GM23248 (cell line): ENCODE results near the gene ANKRD22. TPM values are rescaled to one million over a fixed set of nuclear protein-coding genes. Genes with fewer than 3 reads are reported as not detected.
A peak's percentile ranks its signal among the peaks of the same experiment; 100 is the strongest.

Experiments
- DNase-seq: peaks from one replicate; pipeline ENCODE4 v3.0.0-alpha.2; 2015
- H2AFZ ChIP-seq: fragments of 200-600 bp; sonication (generic); 2 replicates; pipeline ENCODE4 v1.6.1; 2016; ENCODE audit warnings: antibody characterized with exemption
- H3F3A ChIP-seq: fragments of 200-600 bp; sonication (generic); 2 replicates; pipeline ENCODE4 v1.6.1; 2016; ENCODE audit warnings: mild to moderate bottlenecking, antibody characterized with exemption, mixed run types; ENCODE audit not compliant: insufficient read depth
- H3K27ac ChIP-seq: fragments of 200-600 bp; sonication (generic); 2 replicates; pipeline ENCODE4 v1.5.1; 2016; ENCODE audit warnings: mild to moderate bottlenecking
- H3K27me3 ChIP-seq: fragments of 200-600 bp; sonication (generic); replicated peaks from 2 replicates; pipeline ENCODE4 v1.6.1; 2016; ENCODE audit warnings: mild to moderate bottlenecking; ENCODE audit not compliant: insufficient read depth
- H3K36me3 ChIP-seq: fragments of 200-600 bp; sonication (generic); 2 replicates; pipeline ENCODE4 v1.6.1; 2016; ENCODE audit warnings: low read depth, mild to moderate bottlenecking
- H3K4me1 ChIP-seq: fragments of 200-600 bp; sonication (generic); 2 replicates; pipeline ENCODE4 v1.6.1; 2016; ENCODE audit warnings: mild to moderate bottlenecking; ENCODE audit not compliant: insufficient read depth
- H3K4me2 ChIP-seq: fragments of 200-600 bp; sonication (generic); one replicate; pipeline ENCODE4 v1.6.1; 2016; ENCODE audit warnings: mild to moderate bottlenecking; ENCODE audit not compliant: unreplicated experiment
- H3K4me3 ChIP-seq: fragments of 200-600 bp; sonication (generic); 2 replicates; pipeline ENCODE4 v1.5.1; 2016; ENCODE audit warnings: mild to moderate bottlenecking
- H3K79me2 ChIP-seq: fragments of 200-600 bp; sonication (generic); 2 replicates; pipeline ENCODE4 v1.6.1; 2016; ENCODE audit warnings: mild to moderate bottlenecking; ENCODE audit not compliant: insufficient read depth
- H3K9ac ChIP-seq: fragments of 200-600 bp; sonication (generic); 2 replicates; pipeline ENCODE4 v1.6.1; 2016; ENCODE audit warnings: mild to moderate bottlenecking
- H3K9me2 ChIP-seq: fragments of 200-600 bp; sonication (generic); 2 replicates; pipeline ENCODE4 v1.6.1; 2016; ENCODE audit warnings: mixed run types, mild to moderate bottlenecking, moderate library complexity; ENCODE audit not compliant: insufficient read depth
- H3K9me3 ChIP-seq: fragments of 200-600 bp; sonication (generic); one replicate; pipeline ENCODE4 v1.6.1; 2017; ENCODE audit warnings: low read depth
- H4K20me1 ChIP-seq: fragments of 200-600 bp; sonication (generic); 2 replicates; pipeline ENCODE4 v1.6.0; 2016; ENCODE audit not compliant: insufficient read depth
- EZH2 ChIP-seq: fragments of 200-600 bp; sonication (generic); IDR thresholded peaks from 2 replicates; pipeline ENCODE4 v1.6.1; 2018; ENCODE audit warnings: antibody characterized with exemption, mild to moderate bottlenecking; ENCODE audit not compliant: insufficient read depth, poor library complexity, severe bottlenecking
- EZH2phosphoT487 ChIP-seq: fragments of 200-600 bp; sonication (generic); IDR thresholded peaks from 2 replicates; pipeline ENCODE4 v1.6.1; 2018; ENCODE audit warnings: antibody characterized with exemption, moderate library complexity, mild to moderate bottlenecking, low read depth; ENCODE audit not compliant: insufficient read depth
- WGBS, 2 experiments: methylation state at CpG; one replicate each; pipeline ENCODE4 v1.1.6; 2015 to 2017; ENCODE audit warnings: low lambda C conversion rate in 2 of 2, low coverage in 1 of 2; ENCODE audit errors: missing lambda C conversion rate in 2 of 2; 5-methylcytosine and 5-hydroxymethylcytosine counted together
- in situ Hi-C: fragments of 300-500 bp; cut with MboI; formaldehyde crosslinking; loops from 2 replicates; pipeline ENCODE4 v1.15.0; 2020
- polyA plus RNA-seq: library from polyadenylated mRNA; unstranded; fragments of >200 nt; fragmentation: Nextera tagmentation; extraction: Ambion mirVana; gene quantifications from 2 replicates; pipeline ENCODE4 v1.2.1, GENCODE V29; 2016
- total RNA-seq: library from RNA; depleted of rRNA; stranded (reverse); fragments of >200 nt; shearing (Covaris generic); gene quantifications from 2 replicates; pipeline ENCODE4 v1.2.3, GENCODE V29; 2014; rRNA removed

ANKRD22 gene
- total and polyA plus RNA-seq, 2 experiments from 2014 or later = 0.22 TPM; not detected in 1

- no peaks in the 10 kb centered on the region for H3F3A ChIP-seq
- no peaks in the 10 kb centered on the region for H3K9me3 ChIP-seq
- 85 to 90% methylated on average over 10 of the region's 10 CpGs for WGBS, 2 experiments
- H3K4me1 ChIP-seq = peaks cover under 1% of the 10 kb centered on the region; the same call in 1 of the 2 replicates
- no peaks in the 10 kb centered on the region for H3K27me3 ChIP-seq
- no peak for DNase-seq
- no peak overlapping the region for H3K4me3 ChIP-seq
- H3K79me2 ChIP-seq = no peaks in the 10 kb centered on the region
- no peaks in the 10 kb centered on the region for H3K36me3 ChIP-seq
- H2AFZ ChIP-seq = no peak overlapping the region
- H3K9me2 ChIP-seq = no peaks in the 10 kb centered on the region
- H3K9ac ChIP-seq = no peak overlapping the region
- H3K27ac ChIP-seq = no peak overlapping the region
- H4K20me1 ChIP-seq = no peaks in the 10 kb centered on the region
- no peak overlapping the region for H3K4me2 ChIP-seq
- no peak for TF ChIP-seq EZH2phosphoT487
- TF ChIP-seq EZH2 = no peak
- in situ Hi-C loops = no loop called here
Observed at GRCh38 chr10:88786032-88786770, 65.4 kb downstream of the ANKRD22 start.

GRCh38 chr10:88783724-88784123, 67.9 kb downstream of the ANKRD22 start:
- Histone ChIP-seq H3K36me3 (no peaks in the 10 kb centered on the region), H2AFZ (no peak overlapping the region)
- whole genome bisulfite sequencing, 2 experiments = 54 to 63% methylated on average over 3 of the region's 3 CpGs

GRCh38 chr10:88782222-88782621, 69.4 kb downstream of the ANKRD22 start:
- Histone ChIP-seq H3F3A (no peaks in the 10 kb centered on the region), H3K9me3 (no peaks in the 10 kb centered on the region)
- in situ Hi-C loops = no loop called here

More at GRCh38 chr10:88783724-88784123, 67.9 kb downstream of the ANKRD22 start:
- Histone ChIP-seq H4K20me1 (no peaks in the 10 kb centered on the region), H3K4me3 (no peak overlapping the region), H3F3A (no peaks in the 10 kb centered on the region), H3K4me2 (no peak overlapping the region), H3K79me2 (no peaks in the 10 kb centered on the region), H3K9ac (no peak overlapping the region), H3K9me2 (no peaks in the 10 kb centered on the region), H3K27ac (no peak overlapping the region), H3K4me1 (no peaks in the 10 kb centered on the region), H3K27me3 (no peaks in the 10 kb centered on the region), H3K9me3 (no peaks in the 10 kb centered on the region)
- no peak for DNase-seq
- no peak for TF ChIP-seq EZH2
- TF ChIP-seq EZH2phosphoT487 = no peak
- in situ Hi-C loops = no loop called here

GRCh38 chr10:88781206-88781605, 70.4 kb downstream of the ANKRD22 start:
- no peak for TF ChIP-seq EZH2phosphoT487
- TF ChIP-seq EZH2 = no peak
- no peaks in the 10 kb centered on the region for H3K36me3 ChIP-seq

More at GRCh38 chr10:88782222-88782621, 69.4 kb downstream of the ANKRD22 start:
- TF ChIP-seq EZH2phosphoT487 (no peak), EZH2 (no peak)
- Histone ChIP-seq H3K27ac (no peak overlapping the region), H2AFZ (no peak overlapping the region), H3K36me3 (no peaks in the 10 kb centered on the region), H4K20me1 (no peaks in the 10 kb centered on the region), H3K79me2 (no peaks in the 10 kb centered on the region), H3K4me2 (no peak overlapping the region), H3K9me2 (no peaks in the 10 kb centered on the region), H3K9ac (no peak overlapping the region), H3K4me1 (no peaks in the 10 kb centered on the region), H3K27me3 (no peaks in the 10 kb centered on the region), H3K4me3 (no peak overlapping the region)
- DNase-seq = no peak
- 55 to 57% methylated on average over 3 of the region's 3 CpGs for WGBS, 2 experiments

More at GRCh38 chr10:88781206-88781605, 70.4 kb downstream of the ANKRD22 start:
- H3K9me3 ChIP-seq = no peaks in the 10 kb centered on the region
- no peaks in the 10 kb centered on the region for H4K20me1 ChIP-seq
- H3K27me3 ChIP-seq = no peaks in the 10 kb centered on the region
- no peaks in the 10 kb centered on the region for H3K79me2 ChIP-seq
- no peak overlapping the region for H3K9ac ChIP-seq
- in situ Hi-C loops = no loop called here
- no peak overlapping the region for H2AFZ ChIP-seq
- H3K4me3 ChIP-seq = no peak overlapping the region
- no peaks in the 10 kb centered on the region for H3F3A ChIP-seq
- no peaks in the 10 kb centered on the region for H3K4me1 ChIP-seq
- H3K27ac ChIP-seq = no peak overlapping the region
- no peaks in the 10 kb centered on the region for H3K9me2 ChIP-seq
- no peak overlapping the region for H3K4me2 ChIP-seq
- DNase-seq = peak; percentile 19
- WGBS, 2 experiments = 40 to 55% methylated on average over 2 of the region's 2 CpGs

Other genes starting within 250 kb of the ANKRD22 start
- not detected in 2 replicates for gene LIPF, start 187.4 kb downstream of the ANKRD22 start, total RNA-seq
- not detected in 2 replicates for gene LIPF, start 187.4 kb downstream of the ANKRD22 start, polyA plus RNA-seq
- not detected in 2 replicates for gene LIPK, start 145.6 kb downstream of the ANKRD22 start, total RNA-seq
- gene LIPK, start 145.6 kb downstream of the ANKRD22 start, polyA plus RNA-seq = not detected in 2 replicates
- gene LIPN, start 91.8 kb downstream of the ANKRD22 start, total RNA-seq = not detected in 2 replicates
- gene LIPN, start 91.8 kb downstream of the ANKRD22 start, polyA plus RNA-seq = not detected in 2 replicates
- not detected in 2 replicates for gene LIPM, start 49.1 kb downstream of the ANKRD22 start, total RNA-seq
- gene LIPM, start 49.1 kb downstream of the ANKRD22 start, polyA plus RNA-seq = not detected in 2 replicates
- 22.4 and 23.9 TPM in 2 replicates for gene STAMBPL1, start 28.4 kb upstream of the ANKRD22 start, total RNA-seq
- gene STAMBPL1, start 28.4 kb upstream of the ANKRD22 start, polyA plus RNA-seq = 13.3 and 15.1 TPM in 2 replicates
- gene ACTA2, start 100.9 kb upstream of the ANKRD22 start, total RNA-seq = 161 and 164 TPM in 2 replicates
- 249 and 262 TPM in 2 replicates for gene ACTA2, start 100.9 kb upstream of the ANKRD22 start, polyA plus RNA-seq
- gene FAS, start 139.0 kb upstream of the ANKRD22 start, total RNA-seq = 69.0 and 77.8 TPM in 2 replicates
- gene FAS, start 139.0 kb upstream of the ANKRD22 start, polyA plus RNA-seq = 54.5 and 55.4 TPM in 2 replicates